Neural progenitor cell (in vitro differentiated cells): ENCODE data around the gene WWOX. TPM values are rescaled to one million over a fixed set of nuclear protein-coding genes. Genes with fewer than 3 reads are reported as not detected.

ENCODE experiments used
- DNase-seq: peaks from one replicate; pipeline ENCODE4 v3.0.0-alpha.2; 2016; ENCODE audit warnings: low spot score
- H2AFZ ChIP-seq: fragments of 200-600 bp; sonication (generic); replicated peaks from 2 replicates; pipeline ENCODE4 v1.6.1; 2016; ENCODE audit warnings: antibody characterized with exemption
- H3F3A ChIP-seq: fragments of 200-600 bp; sonication (generic); 2 replicates; pipeline ENCODE4 v1.6.1; 2016; ENCODE audit warnings: antibody characterized with exemption, low read depth
- H3K27ac ChIP-seq: fragments of 200-600 bp; sonication (generic); 2 replicates; pipeline ENCODE4 v1.5.1; 2016; ENCODE audit warnings: mild to moderate bottlenecking
- H3K27me3 ChIP-seq: fragments of 200-600 bp; sonication (generic); 2 replicates; pipeline ENCODE4 v1.6.1; 2016; ENCODE audit warnings: mild to moderate bottlenecking, moderate library complexity
- H3K36me3 ChIP-seq: fragments of 200-600 bp; sonication (generic); 2 replicates; pipeline ENCODE4 v1.5.1; 2016
- H3K4me1 ChIP-seq: fragments of 200-600 bp; sonication (generic); 2 replicates; pipeline ENCODE4 v1.6.1; 2016; ENCODE audit warnings: mixed run types
- H3K4me2 ChIP-seq: fragments of 200-600 bp; sonication (generic); 2 replicates; pipeline ENCODE4 v1.6.1; 2016
- H3K4me3 ChIP-seq: fragments of 200-600 bp; sonication (generic); 2 replicates; pipeline ENCODE4 v1.5.1; 2016
- H3K79me2 ChIP-seq: fragments of 200-600 bp; sonication (generic); 2 replicates; pipeline ENCODE4 v1.6.1; 2016; ENCODE audit warnings: low read depth
- H3K9ac ChIP-seq: fragments of 200-600 bp; sonication (generic); 2 replicates; pipeline ENCODE4 v1.6.1; 2016
- H3K9me3 ChIP-seq: fragments of 200-600 bp; sonication (generic); 2 replicates; pipeline ENCODE4 v1.5.1; 2016; ENCODE audit warnings: low read depth
- H4K20me1 ChIP-seq: fragments of 200-600 bp; sonication (generic); 2 replicates; pipeline ENCODE4 v1.6.1; 2016; ENCODE audit warnings: low read depth
- H3K27ac Mint-ChIP-seq: 3 replicates; pipeline ENCODE4 v1.8.0; 2021; ENCODE audit warnings: mixed read lengths
- H3K27me3 Mint-ChIP-seq: 2 replicates; pipeline ENCODE4 v1.8.0; 2022; ENCODE audit warnings: low read depth, mild to moderate bottlenecking, inconsistent platforms, moderate library complexity, mixed read lengths; ENCODE audit not compliant: insufficient read depth
- H3K36me3 Mint-ChIP-seq: 3 replicates; pipeline ENCODE4 v1.8.0; 2021; ENCODE audit warnings: mixed read lengths
- H3K4me1 Mint-ChIP-seq: 3 replicates; pipeline ENCODE4 v1.8.0; 2021; ENCODE audit warnings: mixed read lengths
- H3K4me3 Mint-ChIP-seq: 3 replicates; pipeline ENCODE4 v1.8.0; 2021; ENCODE audit warnings: mild to moderate bottlenecking, moderate library complexity, mixed read lengths
- H3K9me3 Mint-ChIP-seq: 3 replicates; pipeline ENCODE4 v1.8.0; 2020; ENCODE audit warnings: mixed read lengths
- CTCF ChIP-seq: fragments of 200-600 bp; sonication (generic); IDR thresholded peaks from 2 replicates; pipeline ENCODE4 v1.5.1; 2017; ENCODE audit warnings: antibody characterized with exemption, mild to moderate bottlenecking
- EZH2 ChIP-seq: fragments of 200-600 bp; sonication (generic); IDR thresholded peaks from 2 replicates; pipeline ENCODE4 v1.6.1; 2017; ENCODE audit warnings: antibody characterized with exemption, mild to moderate bottlenecking, moderate library complexity
- EZH2phosphoT487 ChIP-seq: fragments of 200-600 bp; sonication (generic); IDR thresholded peaks from 2 replicates; pipeline ENCODE4 v1.6.1; 2017; ENCODE audit warnings: antibody characterized with exemption
- total RNA-seq: library from RNA; depleted of rRNA; stranded (reverse); fragments of >200 nt; gene quantifications from 2 replicates; pipeline ENCODE4 v1.2.3, GENCODE V29; 2015; ENCODE audit warnings: low replicate concordance

WWOX gene
- total RNA-seq, 1 donor from 2014 or later: 63.7 TPM

- Histone ChIP-seq H3K36me3 (no peaks in the 10 kb centered on the region), H2AFZ (no peak overlapping the region), H3K4me2 (no peak overlapping the region), H4K20me1 (no peaks in the 10 kb centered on the region), H3K27me3 (no peaks in the 10 kb centered on the region), H3K27ac (no peak overlapping the region), H3K4me3 (no peak overlapping the region), H3K4me1 (no peaks in the 10 kb centered on the region), H3K9me3 (no peaks in the 10 kb centered on the region), H3K79me2 (no peaks in the 10 kb centered on the region), H3K9ac (no peak overlapping the region), H3F3A (no peaks in the 10 kb centered on the region)
- Mint-ChIP-seq H3K4me3 (no peak overlapping the region), H3K4me1 (peaks cover 21% of the 10 kb centered on the region), H3K27me3 (peaks cover 4% of the 10 kb centered on the region), H3K27ac (no peak overlapping the region), H3K9me3 (peaks cover 13% of the 10 kb centered on the region), H3K36me3 (peaks cover 2% of the 10 kb centered on the region)
- DNase-seq: no peak
- TF ChIP-seq EZH2: no peak
- TF ChIP-seq EZH2phosphoT487: no peak
- TF ChIP-seq CTCF: no peak
Observed at GRCh38 chr16:79184464-79185030, 1085.1 kb downstream of the WWOX start.

- H3K9ac ChIP-seq: no peak overlapping the region
- no peak overlapping the region for H3K27ac ChIP-seq
- Mint-ChIP-seq H3K4me1 (peaks cover 21% of the 10 kb centered on the region), H3K4me3 (no peak overlapping the region), H3K9me3 (peaks cover 9% of the 10 kb centered on the region), H3K27ac (no peak overlapping the region), H3K36me3 (peaks cover 2% of the 10 kb centered on the region), H3K27me3 (peaks cover 4% of the 10 kb centered on the region)
- no peaks in the 10 kb centered on the region for H3K36me3 ChIP-seq
- H3F3A ChIP-seq: no peaks in the 10 kb centered on the region
- no peak overlapping the region for H2AFZ ChIP-seq
- H3K79me2 ChIP-seq: no peaks in the 10 kb centered on the region
- no peaks in the 10 kb centered on the region for H4K20me1 ChIP-seq
- H3K9me3 ChIP-seq: no peaks in the 10 kb centered on the region
- H3K4me3 ChIP-seq: no peak overlapping the region
- TF ChIP-seq EZH2 (no peak), CTCF (no peak), EZH2phosphoT487 (no peak)
- H3K4me1 ChIP-seq: no peaks in the 10 kb centered on the region
- H3K27me3 ChIP-seq: no peaks in the 10 kb centered on the region
- H3K4me2 ChIP-seq: no peak overlapping the region
- DNase-seq: no peak
Observed at GRCh38 chr16:79185711-79186110, 1086.3 kb downstream of the WWOX start.

- Histone ChIP-seq H3F3A (no peaks in the 10 kb centered on the region), H3K4me3 (no peak overlapping the region), H4K20me1 (no peaks in the 10 kb centered on the region), H3K27me3 (no peaks in the 10 kb centered on the region), H3K4me1 (no peaks in the 10 kb centered on the region), H3K9ac (no peak overlapping the region), H3K27ac (no peak overlapping the region), H3K9me3 (no peaks in the 10 kb centered on the region), H2AFZ (no peak overlapping the region), H3K79me2 (no peaks in the 10 kb centered on the region), H3K4me2 (no peak overlapping the region), H3K36me3 (no peaks in the 10 kb centered on the region)
- Mint-ChIP-seq H3K27me3 (peaks cover 4% of the 10 kb centered on the region), H3K4me3 (no peak overlapping the region), H3K27ac (no peak overlapping the region), H3K9me3 (peaks cover 9% of the 10 kb centered on the region), H3K36me3 (peaks cover 2% of the 10 kb centered on the region), H3K4me1 (peaks cover 21% of the 10 kb centered on the region)
- no peak for DNase-seq
- TF ChIP-seq EZH2: no peak
- no peak for TF ChIP-seq EZH2phosphoT487
- no peak for TF ChIP-seq CTCF
Observed at GRCh38 chr16:79186196-79186595, 1086.7 kb downstream of the WWOX start.
